Skeletal muscle tissue (tissue), 4 donors: Measurements from ENCODE around the gene NUDT16L1. TPM values are rescaled to one million over a fixed set of nuclear protein-coding genes. Genes with fewer than 3 reads are reported as not detected.

ENCODE experiments used
- H3K27ac ChIP-seq: one replicate; pipeline ENCODE4 v1.7.0; 2013; ENCODE audit warnings: mild to moderate bottlenecking, low read depth, low read length, inconsistent platforms
- H3K27me3 ChIP-seq, 3 donors: one replicate each; pipeline ENCODE4 v1.7.0; 2013; ENCODE audit warnings: low read length in 3 of 3; ENCODE audit not compliant: control insufficient read depth in 3 of 3, insufficient read depth in 3 of 3
- H3K36me3 ChIP-seq, 3 donors: one replicate each; pipeline ENCODE4 v1.7.0; 2013; ENCODE audit warnings: low read length in 3 of 3; ENCODE audit not compliant: control insufficient read depth in 3 of 3, insufficient read depth in 3 of 3
- H3K4me1 ChIP-seq, 3 donors: one replicate each; pipeline ENCODE4 v1.7.0; 2013; ENCODE audit warnings: low read length in 3 of 3, mild to moderate bottlenecking in 3 of 3; ENCODE audit not compliant: control insufficient read depth in 3 of 3, insufficient read depth in 3 of 3
- H3K4me3 ChIP-seq, 3 donors: one replicate each; pipeline ENCODE4 v1.7.0; 2013; ENCODE audit warnings: low read length in 3 of 3
- H3K9ac ChIP-seq, 3 donors: one replicate each; pipeline ENCODE4 v1.7.0; 2013; ENCODE audit warnings: low read length in 3 of 3, mild to moderate bottlenecking in 3 of 3, moderate library complexity in 2 of 3, low read depth in 1 of 3
- H3K9me3 ChIP-seq, 3 donors: one replicate each; pipeline ENCODE4 v1.7.0; 2013; ENCODE audit warnings: low read length in 3 of 3; ENCODE audit not compliant: control insufficient read depth in 3 of 3
- total RNA-seq: library from RNA; depleted of rRNA; stranded (reverse); fragments of >200 nt; gene quantifications from one replicate; pipeline ENCODE4 v1.2.3, GENCODE V29; 2014
- donor health status: Osteomylitis.

The NUDT16L1 gene
- total RNA-seq, 1 donor from 2014 or later: 28.2 TPM

GRCh38 chr16:4677390-4677789, 16.0 kb upstream of the NUDT16L1 start:
- Histone ChIP-seq H3K4me1 (peaks cover 0 to 27% (median 9%) of the 10 kb centered on the region in 3 donors), H3K9me3 (no peaks in the 10 kb centered on the region), H3K4me3 (no peak overlapping the region), H3K36me3 (peaks cover 26 to 41% (median 35%) of the 10 kb centered on the region in 3 donors), H3K9ac (peak overlapping the region in 1 of 3 donors; percentile 50), H3K27me3 (no peaks in the 10 kb centered on the region), H3K27ac (peak overlapping the region; percentile 19)

- H3K27ac ChIP-seq: no peak overlapping the region
- H3K4me1 ChIP-seq: peaks cover 0 to 22% (median 6%) of the 10 kb centered on the region in 3 donors
Measured at GRCh38 chr16:4677994-4678393, 15.4 kb upstream of the NUDT16L1 start.

GRCh38 chr16:4678596-4678995, 14.8 kb upstream of the NUDT16L1 start:
- Histone ChIP-seq H3K27ac (no peak overlapping the region), H3K4me3 (no peak overlapping the region), H3K9ac (peak overlapping the region in 1 of 3 donors; percentile 40), H3K27me3 (no peaks in the 10 kb centered on the region), H3K9me3 (no peaks in the 10 kb centered on the region), H3K36me3 (peaks cover 25 to 42% (median 42%) of the 10 kb centered on the region in 3 donors), H3K4me1 (peaks cover 0 to 16% (median 4%) of the 10 kb centered on the region in 3 donors)

More at GRCh38 chr16:4677994-4678393, 15.4 kb upstream of the NUDT16L1 start:
- Histone ChIP-seq H3K36me3 (peaks cover 28 to 45% (median 40%) of the 10 kb centered on the region in 3 donors), H3K27me3 (no peaks in the 10 kb centered on the region), H3K9me3 (no peaks in the 10 kb centered on the region), H3K9ac (no peak overlapping the region), H3K4me3 (no peak overlapping the region)

GRCh38 chr16:4679156-4679849, 14.1 kb upstream of the NUDT16L1 start:
- Histone ChIP-seq H3K27ac (peak overlapping the region; percentile 36), H3K27me3 (no peaks in the 10 kb centered on the region), H3K9me3 (no peaks in the 10 kb centered on the region), H3K9ac (peak overlapping the region in 1 of 3 donors; percentile 16), H3K4me3 (no peak overlapping the region), H3K36me3 (peaks cover 29 to 46% (median 45%) of the 10 kb centered on the region in 3 donors), H3K4me1 (peaks cover 3 to 15% (median 4%) of the 10 kb centered on the region in 3 donors)

GRCh38 chr16:4679850-4680636, 13.3 kb upstream of the NUDT16L1 start:
- Histone ChIP-seq H3K27me3 (no peaks in the 10 kb centered on the region), H3K27ac (peak overlapping the region; percentile 36), H3K36me3 (peaks cover 32 to 52% (median 50%) of the 10 kb centered on the region in 3 donors), H3K4me3 (peak overlapping the region in 1 of 3 donors; percentile 35), H3K9me3 (no peaks in the 10 kb centered on the region), H3K9ac (peak overlapping the region in 1 of 3 donors; percentile 50), H3K4me1 (peaks cover 4 to 15% (median 10%) of the 10 kb centered on the region in 3 donors)

- Histone ChIP-seq H3K27ac (peak overlapping the region; percentile 36), H3K36me3 (peaks cover 35 to 51% (median 47%) of the 10 kb centered on the region in 3 donors), H3K9ac (peak overlapping the region in 1 of 3 donors; percentile 25), H3K4me1 (peaks cover 4 to 15% (median 12%) of the 10 kb centered on the region in 3 donors), H3K9me3 (no peaks in the 10 kb centered on the region), H3K4me3 (no peak overlapping the region), H3K27me3 (no peaks in the 10 kb centered on the region)
Measured at GRCh38 chr16:4680673-4681470, 12.5 kb upstream of the NUDT16L1 start.

GRCh38 chr16:4681471-4682083, 11.8 kb upstream of the NUDT16L1 start:
- Histone ChIP-seq H3K4me3 (no peak overlapping the region), H3K27me3 (no peaks in the 10 kb centered on the region), H3K27ac (no peak overlapping the region), H3K9ac (no peak overlapping the region), H3K4me1 (peaks cover 4 to 12% (median 8%) of the 10 kb centered on the region in 3 donors), H3K36me3 (peaks cover 39 to 51% (median 41%) of the 10 kb centered on the region in 3 donors), H3K9me3 (no peaks in the 10 kb centered on the region)

GRCh38 chr16:4682084-4682591, 11.2 kb upstream of the NUDT16L1 start:
- Histone ChIP-seq H3K4me3 (no peak overlapping the region), H3K4me1 (peaks cover 0 to 12% (median 4%) of the 10 kb centered on the region in 3 donors), H3K27ac (no peak overlapping the region)

GRCh38 chr16:4682616-4683254, 10.6 kb upstream of the NUDT16L1 start:
- Histone ChIP-seq H3K9me3 (no peaks in the 10 kb centered on the region), H3K4me3 (no peak overlapping the region), H3K9ac (no peak overlapping the region), H3K4me1 (peaks cover 3 to 15% (median 9%) of the 10 kb centered on the region in 3 donors), H3K27ac (no peak overlapping the region), H3K27me3 (no peaks in the 10 kb centered on the region), H3K36me3 (peaks cover 33 to 49% (median 41%) of the 10 kb centered on the region in 3 donors)

More at GRCh38 chr16:4682084-4682591, 11.2 kb upstream of the NUDT16L1 start:
- Histone ChIP-seq H3K9ac (no peak overlapping the region), H3K27me3 (no peaks in the 10 kb centered on the region), H3K36me3 (peaks cover 38 to 52% (median 42%) of the 10 kb centered on the region in 3 donors), H3K9me3 (no peaks in the 10 kb centered on the region)
